BE2C (cell line): ENCODE measurements around the gene GPLD1.
"Not testable (repeated sequence)": the region's sequence is repeated elsewhere in the genome, so short reads cannot be mapped to it uniquely, and the experiment has no call there.

Experiments
- DNase-seq: peaks from one replicate; pipeline ENCODE4 v3.0.0-alpha.2; 2020
- H3K27me3 ChIP-seq: fragments of 250-450 bp; sonication (Bioruptor Pico); 2 replicates; pipeline ENCODE4 v1.5.1; 2020; ENCODE audit warnings: mild to moderate bottlenecking
- H3K36me3 ChIP-seq: fragments of 250-450 bp; sonication (Bioruptor Pico); 2 replicates; pipeline ENCODE4 v1.5.1; 2020; ENCODE audit warnings: mild to moderate bottlenecking
- H3K4me1 ChIP-seq: fragments of 250-450 bp; sonication (Bioruptor Pico); 2 replicates; pipeline ENCODE4 v1.5.1; 2020
- H3K4me3 ChIP-seq: 2 replicates; pipeline ENCODE4 v1.5.1; 2011; ENCODE audit warnings: low read depth, low read length
- H3K9me3 ChIP-seq: fragments of 250-450 bp; sonication (Bioruptor Pico); 2 replicates; pipeline ENCODE4 v1.5.1; 2020
- CTCF ChIP-seq: IDR thresholded peaks from 2 replicates; pipeline ENCODE4 v1.5.1; 2012; ENCODE audit warnings: mild to moderate bottlenecking, low read depth, low read length

GPLD1 gene

DNA sequence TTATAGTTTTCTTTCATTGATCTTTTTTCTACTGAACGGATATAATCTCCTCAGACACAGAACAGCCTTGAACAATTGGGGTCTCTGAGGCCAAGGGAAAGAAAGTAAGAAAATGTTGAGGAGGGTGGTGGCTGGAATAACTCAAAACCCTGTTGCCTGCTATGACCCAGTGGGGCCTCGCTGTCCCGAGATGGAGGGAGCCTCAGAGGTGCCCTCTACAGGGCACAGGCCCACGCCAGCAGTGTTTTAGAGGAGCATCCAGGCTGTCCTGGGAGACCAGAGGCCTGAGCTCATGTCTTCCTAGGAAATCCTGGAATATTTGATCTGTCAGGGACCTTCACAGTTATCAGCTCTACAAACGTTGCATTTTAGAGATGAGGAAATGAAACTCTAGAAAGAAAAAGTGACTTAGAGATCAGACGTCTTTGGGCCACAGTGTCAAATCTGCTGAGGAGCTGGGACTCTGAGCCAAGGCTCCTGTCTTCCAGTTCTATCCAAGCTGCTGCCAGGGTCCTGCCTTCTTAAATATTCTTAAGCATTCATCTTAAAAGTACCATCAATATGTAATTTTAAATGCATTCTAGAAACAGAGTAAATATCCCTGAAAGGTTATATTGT is 31.7 kb upstream of the GPLD1 start:
- Histone ChIP-seq H3K4me1 (peaks cover 2% of the 10 kb centered on the region; the same call in 1 of the 2 replicates), H3K36me3 (no peaks in the 10 kb centered on the region), H3K4me3 (no peak overlapping the region), H3K27me3 (no peaks in the 10 kb centered on the region), H3K9me3 (no peaks in the 10 kb centered on the region)
- TF ChIP-seq CTCF = peak; percentile 91
- DNase-seq = peak; percentile 74

DNA sequence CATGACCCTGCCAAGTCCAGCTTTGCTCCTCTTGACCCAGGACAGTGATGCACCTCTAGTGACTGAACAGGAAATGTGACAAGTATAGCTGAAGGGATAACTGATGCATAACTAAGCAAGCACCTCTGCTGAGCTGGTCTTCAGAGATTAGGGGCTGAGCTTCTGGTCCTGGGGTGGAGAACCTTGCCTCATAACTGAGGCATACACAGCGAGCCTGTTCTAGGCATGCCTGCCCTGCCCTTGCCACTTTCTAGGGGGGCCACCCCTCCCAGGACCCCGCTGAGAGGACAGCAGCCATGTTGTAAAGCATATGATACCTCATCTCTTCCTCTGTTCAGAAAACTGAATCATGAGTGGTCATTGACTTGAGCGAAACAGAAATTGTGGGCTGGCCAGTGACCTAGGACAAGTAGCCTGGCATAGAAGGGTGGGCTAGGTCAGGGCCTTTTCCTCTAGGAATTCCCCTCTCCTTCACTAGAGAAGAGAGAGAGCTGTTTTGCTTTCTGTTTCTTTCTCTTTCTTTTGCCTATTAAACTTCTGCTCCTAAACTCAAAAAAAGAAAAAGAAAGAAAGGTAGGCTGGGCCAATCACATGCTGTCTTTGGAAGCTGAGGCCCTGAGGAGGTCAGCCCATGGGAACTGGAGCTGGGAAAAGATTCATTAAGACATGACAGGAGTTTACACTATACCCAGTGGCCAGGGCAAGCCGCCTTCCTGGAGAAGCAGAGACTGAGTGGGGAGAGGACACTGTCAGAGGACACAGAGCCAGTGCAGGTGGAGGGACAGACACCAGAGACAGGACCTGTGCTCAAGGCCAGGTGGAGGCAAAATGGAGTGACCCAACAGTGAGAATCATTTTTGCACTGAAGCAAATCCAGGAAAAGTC is 28.5 kb upstream of the GPLD1 start:
- no peak for TF ChIP-seq CTCF
- DNase-seq = no peak
- no peaks in the 10 kb centered on the region for H3K9me3 ChIP-seq
- H3K4me3 ChIP-seq = no peak overlapping the region
- no peaks in the 10 kb centered on the region for H3K27me3 ChIP-seq
- H3K4me1 ChIP-seq = peaks cover 2% of the 10 kb centered on the region; the same call in 1 of the 2 replicates
- no peaks in the 10 kb centered on the region for H3K36me3 ChIP-seq

DNA sequence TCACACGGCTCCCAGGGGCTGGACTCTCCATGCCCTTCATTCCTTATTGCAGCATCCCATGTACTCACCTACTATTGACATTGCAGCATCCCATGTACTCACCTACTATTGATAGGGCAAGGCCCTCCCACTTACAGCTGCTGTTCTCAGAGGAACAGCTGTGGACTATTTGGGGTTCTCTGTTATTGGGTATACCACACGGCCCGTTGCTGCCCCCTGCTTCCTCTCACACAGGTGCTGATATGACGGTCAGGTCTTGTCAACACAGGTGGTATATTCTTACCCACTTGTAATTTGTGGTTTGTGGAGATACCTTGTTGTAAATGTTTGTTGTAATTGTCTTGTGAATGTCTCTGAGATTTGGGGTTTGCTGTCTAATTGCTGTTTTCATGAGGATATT is 24.2 kb upstream of the GPLD1 start:
- no peaks in the 10 kb centered on the region for H3K4me1 ChIP-seq
- no peaks in the 10 kb centered on the region for H3K27me3 ChIP-seq
- TF ChIP-seq CTCF = no peak
- no peak overlapping the region for H3K4me3 ChIP-seq
- H3K9me3 ChIP-seq = no peaks in the 10 kb centered on the region
- DNase-seq = no peak
- no peaks in the 10 kb centered on the region for H3K36me3 ChIP-seq

DNA sequence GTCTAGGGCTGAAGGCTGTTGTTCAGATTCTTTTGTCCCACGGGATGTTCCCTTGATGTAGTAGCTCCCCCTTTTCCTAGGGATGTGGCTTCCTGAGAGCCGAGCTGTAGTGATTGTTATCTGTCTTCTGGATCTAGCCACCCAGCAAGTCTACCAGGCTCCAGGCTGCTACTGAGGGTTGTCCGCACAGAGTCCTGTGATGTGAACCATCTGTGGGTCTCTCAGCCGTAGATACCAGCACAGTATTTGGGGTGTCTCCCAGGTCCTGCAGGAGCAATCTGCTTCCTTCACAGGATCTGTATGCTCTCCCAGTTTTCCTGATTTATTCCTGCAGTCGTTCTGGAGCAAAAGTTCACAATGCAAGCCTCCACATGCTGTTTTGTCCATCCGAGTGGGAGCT is 22.6 kb upstream of the GPLD1 start:
- not testable (repeated sequence) for H3K9me3 ChIP-seq, H3K27me3 ChIP-seq, H3K4me3 ChIP-seq, H3K4me1 ChIP-seq, DNase-seq, H3K36me3 ChIP-seq

GRCh38 chr6:24506814-24507520 is 17.6 kb upstream of the GPLD1 start:
- H3K4me3 ChIP-seq = no peak overlapping the region
- no peak for DNase-seq
- no peaks in the 10 kb centered on the region for H3K36me3 ChIP-seq

More at GRCh38 chr6:24506814-24507520, 17.6 kb upstream of the GPLD1 start:
- no peaks in the 10 kb centered on the region for H3K27me3 ChIP-seq
- H3K9me3 ChIP-seq = no peaks in the 10 kb centered on the region
- TF ChIP-seq CTCF = no peak
- H3K4me1 ChIP-seq = no peaks in the 10 kb centered on the region
